IPS-18c (cell line): ENCODE data around the gene PCDHB8.
"Not testable (repeated sequence)": the region's sequence is repeated elsewhere in the genome, so short reads cannot be mapped to it uniquely, and the experiment has no call there.

ENCODE experiments used
- H3K4me3 ChIP-seq: 2 replicates; pipeline ENCODE4 v1.7.0; 2013; ENCODE audit warnings: low read depth, mild to moderate bottlenecking, low read length, moderate library complexity; ENCODE audit not compliant: insufficient read depth
- H3K9me3 ChIP-seq: one replicate; pipeline ENCODE4 v1.6.1; 2013; ENCODE audit warnings: mild to moderate bottlenecking, low read length, moderate library complexity; ENCODE audit not compliant: control insufficient read depth, insufficient read depth

Gene PCDHB8

DNA sequence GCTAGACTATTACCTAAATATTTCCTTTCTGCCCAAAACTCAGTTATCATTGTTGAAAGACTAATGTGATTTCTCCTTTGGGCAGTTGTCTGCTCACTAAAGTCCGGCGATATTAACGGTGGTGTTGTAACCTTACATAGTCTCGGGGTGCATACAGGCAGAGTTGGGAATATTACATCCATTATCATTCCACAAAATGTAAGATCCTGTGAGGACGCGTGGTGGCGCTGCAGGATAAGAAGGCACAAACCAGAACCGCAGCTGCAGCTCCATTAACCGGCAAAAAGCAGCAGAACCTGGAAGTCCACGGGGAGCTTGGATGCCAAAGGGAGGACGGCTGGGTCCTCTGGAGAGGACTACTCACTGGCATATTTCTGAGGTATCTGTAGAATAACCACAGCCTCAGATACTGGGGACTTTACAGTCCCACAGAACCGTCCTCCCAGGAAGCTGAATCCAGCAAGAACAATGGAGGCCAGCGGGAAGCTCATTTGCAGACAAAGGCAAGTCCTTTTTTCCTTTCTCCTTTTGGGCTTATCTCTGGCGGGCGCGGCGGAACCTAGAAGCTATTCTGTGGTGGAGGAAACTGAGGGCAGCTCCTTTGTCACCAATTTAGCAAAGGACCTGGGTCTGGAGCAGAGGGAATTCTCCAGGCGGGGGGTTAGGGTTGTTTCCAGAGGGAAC is 36.2 kb downstream of the PCDHB8 start, which contains the start of gene PCDHB13:
Gene PCDHB13, plus strand, starts transcription at position 264 of the 684 bp plus-strand sequence. Its CDS starts 205 bp downstream, at position 469.
- not testable (repeated sequence) for H3K9me3 ChIP-seq, H3K4me3 ChIP-seq

DNA sequence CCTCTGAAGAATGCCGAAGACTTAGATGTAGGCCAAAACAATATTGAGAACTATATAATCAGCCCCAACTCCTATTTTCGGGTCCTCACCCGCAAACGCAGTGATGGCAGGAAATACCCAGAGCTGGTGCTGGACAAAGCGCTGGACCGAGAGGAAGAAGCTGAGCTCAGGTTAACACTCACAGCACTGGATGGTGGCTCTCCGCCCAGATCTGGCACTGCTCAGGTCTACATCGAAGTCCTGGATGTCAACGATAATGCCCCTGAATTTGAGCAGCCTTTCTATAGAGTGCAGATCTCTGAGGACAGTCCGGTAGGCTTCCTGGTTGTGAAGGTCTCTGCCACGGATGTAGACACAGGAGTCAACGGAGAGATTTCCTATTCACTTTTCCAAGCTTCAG is 37.0 kb downstream of the PCDHB8 start:
- not testable (repeated sequence) for H3K9me3 ChIP-seq, H3K4me3 ChIP-seq

DNA sequence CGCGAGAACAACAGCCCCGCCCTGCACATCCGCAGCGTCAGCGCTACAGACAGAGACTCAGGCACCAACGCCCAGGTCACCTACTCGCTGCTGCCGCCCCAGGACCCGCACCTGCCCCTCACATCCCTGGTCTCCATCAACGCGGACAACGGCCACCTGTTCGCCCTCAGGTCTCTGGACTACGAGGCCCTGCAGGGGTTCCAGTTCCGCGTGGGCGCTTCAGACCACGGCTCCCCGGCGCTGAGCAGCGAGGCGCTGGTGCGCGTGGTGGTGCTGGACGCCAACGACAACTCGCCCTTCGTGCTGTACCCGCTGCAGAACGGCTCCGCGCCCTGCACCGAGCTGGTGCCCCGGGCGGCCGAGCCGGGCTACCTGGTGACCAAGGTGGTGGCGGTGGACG is 37.9 kb downstream of the PCDHB8 start:
- not testable (repeated sequence) for H3K9me3 ChIP-seq, H3K4me3 ChIP-seq

DNA sequence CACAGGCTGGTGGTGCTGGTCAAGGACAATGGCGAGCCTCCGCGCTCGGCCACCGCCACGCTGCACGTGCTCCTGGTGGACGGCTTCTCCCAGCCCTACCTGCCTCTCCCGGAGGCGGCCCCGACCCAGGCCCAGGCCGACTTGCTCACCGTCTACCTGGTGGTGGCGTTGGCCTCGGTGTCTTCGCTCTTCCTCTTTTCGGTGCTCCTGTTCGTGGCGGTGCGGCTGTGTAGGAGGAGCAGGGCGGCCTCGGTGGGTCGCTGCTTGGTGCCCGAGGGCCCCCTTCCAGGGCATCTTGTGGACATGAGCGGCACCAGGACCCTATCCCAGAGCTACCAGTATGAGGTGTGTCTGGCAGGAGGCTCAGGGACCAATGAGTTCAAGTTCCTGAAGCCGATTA is 38.4 kb downstream of the PCDHB8 start:
- not testable (repeated sequence) for H3K9me3 ChIP-seq, H3K4me3 ChIP-seq

DNA sequence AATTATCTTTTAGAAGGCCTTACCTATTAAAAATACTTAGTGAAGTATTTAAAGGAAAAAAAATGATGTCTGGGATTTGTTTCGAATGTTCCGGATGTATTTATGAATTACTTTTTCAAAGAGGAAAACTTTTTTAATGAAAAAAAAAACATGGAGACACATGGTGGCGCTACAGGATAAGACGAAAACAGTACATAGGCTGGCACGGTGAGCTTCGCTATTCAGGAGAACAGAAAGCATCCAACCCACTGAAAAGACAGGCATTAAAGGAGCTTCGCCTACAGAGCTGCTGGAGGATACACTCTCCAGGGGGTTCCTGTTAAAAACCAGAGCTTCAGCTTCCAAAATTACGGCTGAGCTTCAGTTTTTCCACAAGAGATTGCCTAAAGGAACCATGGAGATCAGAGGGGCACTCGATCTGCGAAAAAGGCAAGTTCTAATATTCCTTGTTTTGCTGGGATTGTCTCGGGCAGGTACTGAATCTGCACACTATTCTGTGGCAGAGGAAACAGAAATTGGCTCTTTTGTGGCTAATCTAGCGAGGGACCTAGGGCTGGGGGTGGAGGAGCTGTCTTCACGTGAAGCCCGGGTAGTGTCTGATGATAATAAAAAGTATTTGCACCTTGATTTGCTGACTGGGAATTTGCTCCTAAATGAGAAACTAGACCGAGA is 45.7 kb downstream of the PCDHB8 start, which contains the start of gene PCDHB14:
Gene PCDHB14, plus strand, starts transcription at position 232 of the 672 bp plus-strand sequence. Its CDS starts 163 bp downstream, at position 395.
- Histone ChIP-seq H3K4me3 (no peak within 1 kb of the TSS), H3K9me3 (no peaks in the 10 kb centered on the region)

DNA sequence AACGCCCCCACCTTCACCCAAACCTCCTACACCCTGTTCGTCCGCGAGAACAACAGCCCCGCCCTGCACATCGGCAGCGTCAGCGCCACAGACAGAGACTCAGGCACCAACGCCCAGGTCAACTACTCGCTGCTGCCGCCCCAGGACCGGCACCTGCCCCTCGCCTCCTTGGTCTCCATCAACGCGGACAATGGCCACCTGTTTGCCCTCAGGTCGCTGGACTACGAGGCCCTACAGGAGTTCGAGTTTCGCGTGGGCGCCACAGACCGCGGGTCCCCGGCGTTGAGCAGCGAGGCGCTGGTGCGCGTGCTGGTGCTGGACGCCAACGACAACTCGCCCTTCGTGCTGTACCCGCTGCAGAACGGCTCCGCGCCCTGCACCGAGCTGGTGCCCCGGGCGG is 47.3 kb downstream of the PCDHB8 start:
- not testable (repeated sequence) for H3K9me3 ChIP-seq, H3K4me3 ChIP-seq

DNA sequence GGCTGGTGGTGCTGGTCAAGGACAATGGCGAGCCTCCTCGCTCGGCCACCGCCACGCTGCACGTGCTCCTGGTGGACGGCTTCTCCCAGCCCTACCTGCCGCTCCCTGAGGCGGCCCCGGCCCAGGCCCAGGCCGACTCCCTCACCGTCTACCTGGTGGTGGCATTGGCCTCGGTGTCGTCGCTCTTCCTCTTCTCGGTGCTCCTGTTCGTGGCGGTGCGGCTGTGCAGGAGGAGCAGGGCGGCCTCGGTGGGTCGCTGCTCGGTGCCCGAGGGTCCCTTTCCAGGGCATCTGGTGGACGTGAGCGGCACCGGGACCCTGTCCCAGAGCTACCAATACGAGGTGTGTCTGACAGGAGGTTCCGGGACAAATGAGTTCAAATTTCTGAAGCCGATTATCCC is 47.8 kb downstream of the PCDHB8 start:
- H3K4me3 ChIP-seq, H3K9me3 ChIP-seq: not testable (repeated sequence)
